ENCODE data around the gene FAM120A.

Gene FAM120A

GRCh38 chr9:93600504-93600903, 149.0 kb downstream of the FAM120A start:
- ATAC-seq (ENCODE audit: low read depth), result no peak
- H3K27ac ChIP-seq (ENCODE audit: poor library complexity, severe bottlenecking), result no peak overlapping the region

GRCh38 chr9:93601063-93601462, 149.6 kb downstream of the FAM120A start:
- Histone ChIP-seq H3K4me1 (ENCODE audit: insufficient read depth, poor library complexity, severe bottlenecking) (peaks cover 6% of the 10 kb centered on the region), H3K9me3 (ENCODE audit: severe bottlenecking) (no peaks in the 10 kb centered on the region), H3K4me3 (ENCODE audit: severe bottlenecking) (no peak overlapping the region), H3K36me3 (ENCODE audit: low read depth) (no peaks in the 10 kb centered on the region), H3K27me3 (ENCODE audit: insufficient read depth, poor library complexity, severe bottlenecking) (no peaks in the 10 kb centered on the region), H3K27ac (ENCODE audit: poor library complexity, severe bottlenecking) (no peak overlapping the region)
- ATAC-seq (ENCODE audit: low read depth) (no peak), DNase-seq (ENCODE audit: low spot score) (no peak)
- no peak for TF ChIP-seq CTCF (IDR thresholded peaks at IDR 0.05; ENCODE audit: poor library complexity, severe bottlenecking)

More at GRCh38 chr9:93600504-93600903, 149.0 kb downstream of the FAM120A start:
- no peaks in the 10 kb centered on the region for H3K9me3 ChIP-seq (ENCODE audit: severe bottlenecking)
- DNase-seq (ENCODE audit: low spot score), result no peak
- H3K4me3 ChIP-seq (ENCODE audit: severe bottlenecking), result no peak overlapping the region
- peaks cover 6% of the 10 kb centered on the region for H3K4me1 ChIP-seq (ENCODE audit: insufficient read depth, poor library complexity, severe bottlenecking)
- H3K36me3 ChIP-seq (ENCODE audit: low read depth), result no peaks in the 10 kb centered on the region
- no peak for TF ChIP-seq CTCF (IDR thresholded peaks at IDR 0.05; ENCODE audit: poor library complexity, severe bottlenecking)
- H3K27me3 ChIP-seq (ENCODE audit: insufficient read depth, poor library complexity, severe bottlenecking), result no peaks in the 10 kb centered on the region

- Histone ChIP-seq H3K9me3 (ENCODE audit: severe bottlenecking) (no peaks in the 10 kb centered on the region), H3K27ac (ENCODE audit: poor library complexity, severe bottlenecking) (no peak overlapping the region), H3K4me1 (ENCODE audit: insufficient read depth, poor library complexity, severe bottlenecking) (peaks cover 6% of the 10 kb centered on the region), H3K4me3 (ENCODE audit: severe bottlenecking) (no peak overlapping the region), H3K27me3 (ENCODE audit: insufficient read depth, poor library complexity, severe bottlenecking) (no peaks in the 10 kb centered on the region), H3K36me3 (ENCODE audit: low read depth) (no peaks in the 10 kb centered on the region)
- no peak for ATAC-seq (ENCODE audit: low read depth)
- no peak for TF ChIP-seq CTCF (IDR thresholded peaks at IDR 0.05; ENCODE audit: poor library complexity, severe bottlenecking)
- no peak for DNase-seq (ENCODE audit: low spot score)
These were observed 150.2 kb downstream of the FAM120A start for GRCh38 chr9:93601666-93602065.

GRCh38 chr9:93603011-93603410, 151.5 kb downstream of the FAM120A start:
- no peaks in the 10 kb centered on the region for H3K36me3 ChIP-seq (ENCODE audit: low read depth)
- no peaks in the 10 kb centered on the region for H3K9me3 ChIP-seq (ENCODE audit: severe bottlenecking)
- no peak overlapping the region for H3K27ac ChIP-seq (ENCODE audit: poor library complexity, severe bottlenecking)
- no peak for TF ChIP-seq CTCF (IDR thresholded peaks at IDR 0.05; ENCODE audit: poor library complexity, severe bottlenecking)
- peaks cover 6% of the 10 kb centered on the region for H3K4me1 ChIP-seq (ENCODE audit: insufficient read depth, poor library complexity, severe bottlenecking)
- ATAC-seq (ENCODE audit: low read depth) (no peak), DNase-seq (ENCODE audit: low spot score) (no peak)
- H3K4me3 ChIP-seq (ENCODE audit: severe bottlenecking), result no peak overlapping the region
- H3K27me3 ChIP-seq (ENCODE audit: insufficient read depth, poor library complexity, severe bottlenecking), result no peaks in the 10 kb centered on the region

- DNase-seq (ENCODE audit: low spot score) (no peak), ATAC-seq (ENCODE audit: low read depth) (no peak)
- Histone ChIP-seq H3K4me1 (ENCODE audit: insufficient read depth, poor library complexity, severe bottlenecking) (no peaks in the 10 kb centered on the region), H3K27me3 (ENCODE audit: insufficient read depth, poor library complexity, severe bottlenecking) (no peaks in the 10 kb centered on the region), H3K9me3 (ENCODE audit: severe bottlenecking) (no peaks in the 10 kb centered on the region), H3K4me3 (ENCODE audit: severe bottlenecking) (no peak overlapping the region), H3K36me3 (ENCODE audit: low read depth) (no peaks in the 10 kb centered on the region), H3K27ac (ENCODE audit: poor library complexity, severe bottlenecking) (no peak overlapping the region)
- TF ChIP-seq CTCF (IDR thresholded peaks at IDR 0.05; ENCODE audit: poor library complexity, severe bottlenecking), result no peak
These were observed 152.4 kb downstream of the FAM120A start for GRCh38 chr9:93603906-93604326.

Measured in RWPE2 (cell line).